ENCODE data around the gene ATG7.
A peak's percentile ranks its signal among the peaks of the same experiment; 100 is the strongest.
"Not testable (repeated sequence)": the region's sequence is repeated elsewhere in the genome, so short reads cannot be mapped to it uniquely, and the experiment has no call there.

Gene ATG7

DNA sequence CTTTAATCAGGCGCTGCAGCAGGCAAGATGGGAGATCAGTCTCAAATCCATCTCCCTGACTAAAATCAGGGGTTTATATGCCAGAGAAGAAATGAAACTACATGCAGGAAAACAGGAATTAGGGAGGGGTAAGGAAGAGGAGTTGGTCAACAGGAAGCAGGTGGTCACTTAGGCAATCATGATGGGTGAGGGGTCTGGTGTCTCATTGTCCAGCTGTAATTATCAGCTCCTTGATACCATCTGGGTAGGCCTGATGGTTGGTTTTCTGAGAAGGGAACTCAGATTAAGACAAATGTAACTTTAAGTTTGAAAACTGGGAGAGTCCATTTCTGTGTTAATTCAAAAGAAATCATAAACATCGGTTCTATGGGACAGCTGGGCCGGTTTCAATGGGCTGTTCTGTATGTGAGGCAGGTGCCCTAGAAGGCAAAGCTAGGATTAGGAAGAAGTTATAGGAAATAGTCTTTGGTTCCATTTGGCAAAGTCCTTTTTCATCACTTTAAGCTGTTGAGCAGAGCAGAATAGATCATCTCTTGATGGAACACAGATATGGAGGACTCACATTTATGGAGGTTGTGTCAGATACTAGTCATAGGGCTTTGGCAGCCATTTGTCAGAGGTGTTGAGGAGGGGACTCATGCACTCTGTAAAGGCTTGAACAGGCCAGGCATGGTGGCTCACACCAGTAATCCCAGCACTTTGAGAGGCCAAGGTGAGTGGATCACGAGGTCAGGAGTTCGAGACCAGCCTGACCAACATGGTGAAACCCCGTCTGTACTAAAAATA, 222.1 kb downstream of the ATG7 start:
- H3K4me1 ChIP-seq (ENCODE audit: insufficient read depth, insufficient read length): no peaks in the 10 kb centered on the region
- TF ChIP-seq ZNF274 (IDR thresholded peaks at IDR 0.05; ENCODE audit: low read depth, low read length): no peak
- no peak for TF ChIP-seq SUZ12 (IDR thresholded peaks at IDR 0.05; ENCODE audit: extremely low read depth, insufficient read depth, insufficient read length)
- no peak for TF ChIP-seq YY1 (IDR thresholded peaks at IDR 0.05; ENCODE audit: insufficient read depth, insufficient read length)
- no peaks in the 10 kb centered on the region for H3K27me3 ChIP-seq (ENCODE audit: insufficient read depth, insufficient read length)
- DNase-seq (ENCODE audit: low read depth, low spot score): no peak
- H3K36me3 ChIP-seq (ENCODE audit: insufficient read depth, insufficient read length, low read length): no peaks in the 10 kb centered on the region
- no peak overlapping the region for H3K9ac ChIP-seq (ENCODE audit: insufficient read length, low read depth)
- peaks cover 20% of the 10 kb centered on the region; the same call in 1 of the 2 replicates for H3K9me3 ChIP-seq (ENCODE audit: insufficient read depth, low read length)
- H3K4me3 ChIP-seq (ENCODE audit: insufficient read length, low read depth): no peak overlapping the region

DNA sequence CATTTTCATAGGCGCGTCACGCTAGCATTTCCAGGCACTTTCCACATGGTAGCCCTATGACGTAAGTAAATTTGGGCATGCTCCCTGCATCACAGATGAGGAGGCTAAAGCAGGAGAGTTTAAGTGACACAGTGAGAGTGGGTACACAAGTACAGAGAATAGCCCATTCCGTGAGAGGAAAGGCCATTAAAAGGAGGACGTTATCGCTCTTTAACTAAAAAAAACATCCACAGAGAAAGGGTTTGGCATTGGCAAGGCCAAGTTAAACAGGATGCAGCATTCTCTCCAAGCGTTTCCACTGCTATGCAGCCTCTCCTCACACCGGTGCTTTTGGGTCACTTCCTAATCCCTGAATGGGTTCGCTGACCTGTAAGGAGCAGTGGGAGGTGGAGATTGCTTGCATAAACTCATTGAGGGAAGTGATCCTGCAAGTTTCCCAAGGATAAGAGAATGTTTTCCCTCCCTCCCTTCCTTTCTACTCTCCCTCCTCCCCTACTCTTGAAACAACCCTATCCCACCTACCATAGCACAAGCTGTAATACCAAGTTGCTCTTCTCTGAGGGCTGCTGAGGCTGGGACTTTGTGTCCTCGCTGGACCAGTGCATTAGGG, 223.9 kb downstream of the ATG7 start:
- no peaks in the 10 kb centered on the region for H3K27me3 ChIP-seq (ENCODE audit: insufficient read depth, insufficient read length)
- H3K9me3 ChIP-seq (ENCODE audit: insufficient read depth, low read length): peaks cover 20% of the 10 kb centered on the region; the same call in 1 of the 2 replicates
- TF ChIP-seq SUZ12 (IDR thresholded peaks at IDR 0.05; ENCODE audit: extremely low read depth, insufficient read depth, insufficient read length) (no peak), ZNF274 (IDR thresholded peaks at IDR 0.05; ENCODE audit: low read depth, low read length) (no peak), YY1 (IDR thresholded peaks at IDR 0.05; ENCODE audit: insufficient read depth, insufficient read length) (no peak)
- no peak overlapping the region for H3K9ac ChIP-seq (ENCODE audit: insufficient read length, low read depth)
- DNase-seq (ENCODE audit: low read depth, low spot score): peak; percentile 76
- H3K36me3 ChIP-seq (ENCODE audit: insufficient read depth, insufficient read length, low read length): no peaks in the 10 kb centered on the region
- no peaks in the 10 kb centered on the region for H3K4me1 ChIP-seq (ENCODE audit: insufficient read depth, insufficient read length)
- H3K4me3 ChIP-seq (ENCODE audit: insufficient read length, low read depth): no peak overlapping the region

DNA sequence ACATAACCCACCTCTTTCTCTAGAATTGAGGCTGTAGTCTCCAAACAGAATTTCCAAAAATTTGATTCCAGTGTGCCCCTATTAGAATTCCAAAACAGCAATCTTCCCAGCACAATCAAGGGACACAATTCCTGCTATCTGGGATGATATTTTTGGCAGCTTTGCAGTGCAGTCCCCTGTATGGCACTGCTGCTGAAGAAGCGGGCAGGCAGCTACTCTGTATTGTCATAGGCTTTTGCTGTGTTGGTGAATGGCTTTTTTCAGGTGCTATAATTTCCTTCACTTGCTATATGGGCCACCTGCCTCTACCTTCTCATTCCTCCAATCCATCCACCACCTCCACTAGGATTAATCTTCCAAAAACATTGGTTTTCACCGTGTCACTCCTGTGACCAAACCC, 226.0 kb downstream of the ATG7 start:
- DNase-seq (ENCODE audit: low read depth, low spot score): no peak
- Histone ChIP-seq H3K4me1 (ENCODE audit: insufficient read depth, insufficient read length) (no peaks in the 10 kb centered on the region), H3K9me3 (ENCODE audit: insufficient read depth, low read length) (peaks cover 10% of the 10 kb centered on the region; the same call in 1 of the 2 replicates), H3K9ac (ENCODE audit: insufficient read length, low read depth) (no peak overlapping the region), H3K27me3 (ENCODE audit: insufficient read depth, insufficient read length) (no peaks in the 10 kb centered on the region), H3K36me3 (ENCODE audit: insufficient read depth, insufficient read length, low read length) (no peaks in the 10 kb centered on the region), H3K4me3 (ENCODE audit: insufficient read length, low read depth) (no peak overlapping the region)
- TF ChIP-seq SUZ12 (IDR thresholded peaks at IDR 0.05; ENCODE audit: extremely low read depth, insufficient read depth, insufficient read length) (no peak), ZNF274 (IDR thresholded peaks at IDR 0.05; ENCODE audit: low read depth, low read length) (no peak), YY1 (IDR thresholded peaks at IDR 0.05; ENCODE audit: insufficient read depth, insufficient read length) (no peak)

DNA sequence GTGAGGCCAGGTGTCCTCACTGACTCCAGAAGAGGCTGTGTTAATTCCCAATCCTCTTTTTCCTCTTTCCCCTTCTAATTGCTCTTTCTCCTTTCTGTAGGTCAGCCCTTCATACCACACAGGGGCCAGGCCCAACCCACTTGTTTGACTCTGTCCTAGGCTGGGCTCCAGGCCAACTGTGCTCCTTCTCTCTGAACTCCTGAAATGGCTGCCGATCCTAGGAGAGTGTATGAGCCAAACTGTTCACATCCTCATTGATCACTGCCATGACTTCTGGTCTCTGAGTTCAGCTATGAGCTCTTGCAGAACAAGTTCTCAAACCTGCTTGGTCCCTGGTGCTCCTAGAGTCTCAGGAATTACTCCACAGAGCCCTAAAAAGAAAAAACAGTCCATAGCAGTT, 226.4 kb downstream of the ATG7 start:
- Histone ChIP-seq H3K4me3 (ENCODE audit: insufficient read length, low read depth) (no peak overlapping the region), H3K27me3 (ENCODE audit: insufficient read depth, insufficient read length) (no peaks in the 10 kb centered on the region), H3K4me1 (ENCODE audit: insufficient read depth, insufficient read length) (no peaks in the 10 kb centered on the region), H3K36me3 (ENCODE audit: insufficient read depth, insufficient read length, low read length) (no peaks in the 10 kb centered on the region), H3K9me3 (ENCODE audit: insufficient read depth, low read length) (peaks cover 6% of the 10 kb centered on the region; the same call in 1 of the 2 replicates), H3K9ac (ENCODE audit: insufficient read length, low read depth) (no peak overlapping the region)
- TF ChIP-seq YY1 (IDR thresholded peaks at IDR 0.05; ENCODE audit: insufficient read depth, insufficient read length): no peak
- TF ChIP-seq ZNF274 (IDR thresholded peaks at IDR 0.05; ENCODE audit: low read depth, low read length): no peak
- no peak for TF ChIP-seq SUZ12 (IDR thresholded peaks at IDR 0.05; ENCODE audit: extremely low read depth, insufficient read depth, insufficient read length)
- no peak for DNase-seq (ENCODE audit: low read depth, low spot score)

DNA sequence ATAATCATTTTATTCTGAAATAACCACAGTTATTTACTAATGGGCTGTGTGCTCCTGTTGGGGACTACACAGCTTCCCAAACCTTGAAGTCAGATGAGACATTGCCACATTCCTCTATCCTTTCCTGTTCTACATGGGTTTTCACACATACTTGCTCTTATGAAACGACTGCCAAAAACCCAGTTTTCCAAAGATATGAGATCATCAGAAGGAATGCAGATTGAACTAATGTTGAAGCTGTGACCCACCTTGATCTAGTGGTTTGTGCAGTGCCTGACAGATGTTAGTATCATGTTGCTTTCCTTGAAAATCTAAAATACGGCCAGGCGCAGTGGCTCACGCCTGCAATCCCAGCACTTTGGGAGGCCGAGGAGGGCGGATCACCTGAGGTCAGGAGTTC, 226.9 kb downstream of the ATG7 start:
- TF ChIP-seq YY1 (IDR thresholded peaks at IDR 0.05; ENCODE audit: insufficient read depth, insufficient read length) (no peak), SUZ12 (IDR thresholded peaks at IDR 0.05; ENCODE audit: extremely low read depth, insufficient read depth, insufficient read length) (no peak), ZNF274 (IDR thresholded peaks at IDR 0.05; ENCODE audit: low read depth, low read length) (no peak)
- Histone ChIP-seq H3K36me3 (ENCODE audit: insufficient read depth, insufficient read length, low read length) (no peaks in the 10 kb centered on the region), H3K9ac (ENCODE audit: insufficient read length, low read depth) (no peak overlapping the region), H3K27me3 (ENCODE audit: insufficient read depth, insufficient read length) (no peaks in the 10 kb centered on the region), H3K4me1 (ENCODE audit: insufficient read depth, insufficient read length) (no peaks in the 10 kb centered on the region), H3K9me3 (ENCODE audit: insufficient read depth, low read length) (peaks cover under 1% of the 10 kb centered on the region; the same call in 1 of the 2 replicates), H3K4me3 (ENCODE audit: insufficient read length, low read depth) (no peak overlapping the region)
- DNase-seq (ENCODE audit: low read depth, low spot score): no peak

DNA sequence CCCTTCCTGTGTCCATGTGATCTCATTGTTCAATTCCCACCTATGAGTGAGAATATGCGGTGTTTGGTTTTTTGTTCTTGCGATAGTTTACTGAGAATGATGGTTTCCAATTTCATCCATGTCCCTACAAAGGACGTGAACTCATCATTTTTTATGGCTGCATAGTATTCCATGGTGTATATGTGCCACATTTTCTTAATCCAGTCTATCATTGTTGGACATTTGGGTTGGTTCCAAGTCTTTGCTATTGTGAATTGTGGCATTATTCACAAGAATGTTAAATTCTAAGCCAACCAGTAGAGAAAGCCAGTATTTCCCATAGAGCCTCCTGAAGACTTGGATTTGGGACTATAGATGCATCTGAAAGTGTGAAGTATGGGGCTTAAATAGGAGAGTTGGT, 230.2 kb downstream of the ATG7 start:
- H3K4me1 ChIP-seq (ENCODE audit: insufficient read depth, insufficient read length); H3K9me3 ChIP-seq (ENCODE audit: insufficient read depth, low read length); DNase-seq (ENCODE audit: low read depth, low spot score); H3K9ac ChIP-seq (ENCODE audit: insufficient read length, low read depth); H3K4me3 ChIP-seq (ENCODE audit: insufficient read length, low read depth); H3K27me3 ChIP-seq (ENCODE audit: insufficient read depth, insufficient read length); H3K36me3 ChIP-seq (ENCODE audit: insufficient read depth, insufficient read length, low read length): not testable (repeated sequence)

DNA sequence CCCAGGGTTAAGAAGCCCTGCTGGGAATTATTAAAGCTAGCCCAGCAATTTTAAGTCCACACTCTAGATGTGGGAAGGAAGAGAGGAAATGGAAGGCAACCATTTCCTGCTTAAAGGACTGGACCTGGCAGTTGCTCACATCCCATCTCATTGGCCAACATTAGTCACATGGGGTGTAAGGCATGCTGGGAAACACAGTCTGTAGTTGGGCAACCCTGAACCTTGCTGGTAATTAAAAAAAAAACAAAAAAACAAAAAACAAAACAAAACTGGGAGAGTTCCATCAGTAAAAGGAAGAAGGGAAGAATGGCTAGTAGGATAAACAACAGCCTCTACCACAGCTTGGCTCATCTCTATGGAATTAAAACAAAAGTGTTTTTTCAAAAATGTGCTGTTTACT, 235.5 kb downstream of the ATG7 start:
- H3K4me3 ChIP-seq (ENCODE audit: insufficient read length, low read depth): no peak overlapping the region
- H3K27me3 ChIP-seq (ENCODE audit: insufficient read depth, insufficient read length): no peaks in the 10 kb centered on the region
- H3K9me3 ChIP-seq (ENCODE audit: insufficient read depth, low read length): no peaks in the 10 kb centered on the region; the same call in 1 of the 2 replicates
- H3K9ac ChIP-seq (ENCODE audit: insufficient read length, low read depth): no peak overlapping the region
- no peak for TF ChIP-seq YY1 (IDR thresholded peaks at IDR 0.05; ENCODE audit: insufficient read depth, insufficient read length)
- no peak for TF ChIP-seq ZNF274 (IDR thresholded peaks at IDR 0.05; ENCODE audit: low read depth, low read length)
- no peak for TF ChIP-seq SUZ12 (IDR thresholded peaks at IDR 0.05; ENCODE audit: extremely low read depth, insufficient read depth, insufficient read length)
- H3K36me3 ChIP-seq (ENCODE audit: insufficient read depth, insufficient read length, low read length): no peaks in the 10 kb centered on the region
- H3K4me1 ChIP-seq (ENCODE audit: insufficient read depth, insufficient read length): no peaks in the 10 kb centered on the region
- DNase-seq (ENCODE audit: low read depth, low spot score): no peak
